GM13976 (cell line): ENCODE data around the gene REEP3.

Experiments
- DNase-seq: peaks from one replicate; pipeline ENCODE4 v3.0.0; 2012; ENCODE audit warnings: low spot score
- CTCF ChIP-seq: IDR thresholded peaks from 2 replicates; pipeline ENCODE4 v1.5.1; 2012; ENCODE audit warnings: borderline replicate concordance, mild to moderate bottlenecking; ENCODE audit not compliant: insufficient read depth; ENCODE audit errors: extremely low read depth, missing control alignments, control extremely low read depth
- in situ Hi-C: fragments of 300-500 bp; cut with MboI; formaldehyde crosslinking; loops from one replicate; pipeline ENCODE4 v1.12.0; 2022; ENCODE audit warnings: low sequenced_read_pairs, mixed read lengths, inconsistent platforms; ENCODE audit not compliant: unreplicated experiment

REEP3 gene

GRCh38 chr10:63627881-63628296 lies 106.7 kb downstream of the REEP3 start:
- no peak for TF ChIP-seq CTCF
- DNase-seq: no peak
- in situ Hi-C loops: no loop called here

GRCh38 chr10:63628526-63629362 lies 107.5 kb downstream of the REEP3 start:
- no peak for TF ChIP-seq CTCF
- in situ Hi-C loops: no loop called here

GRCh38 chr10:63629363-63630084 lies 108.3 kb downstream of the REEP3 start:
- peak; percentile 69 for DNase-seq
- in situ Hi-C loops: no loop called here
- TF ChIP-seq CTCF: peak; percentile 79

More at GRCh38 chr10:63628526-63629362, 107.5 kb downstream of the REEP3 start:
- peak; percentile 56 for DNase-seq

GRCh38 chr10:63630085-63630930 lies 109.1 kb downstream of the REEP3 start:
- DNase-seq: peak; percentile 90
- in situ Hi-C loops: no loop called here
- TF ChIP-seq CTCF: no peak

- TF ChIP-seq CTCF: no peak
- in situ Hi-C loops: no loop called here
- no peak for DNase-seq
Measured at GRCh38 chr10:63630931-63631680, 109.9 kb downstream of the REEP3 start.
